SHP77 treated with DMSO at 0.1 percent for 48 hours (cell line): ENCODE measurements around the gene PRM3.

Source experiments
- DNase-seq: peaks from one replicate; lab custom pipeline; 2025; lab: John Stamatoyannopoulos, UW

Gene PRM3

GRCh38 chr16:11280616-11281522 lies 7.4 kb upstream of the PRM3 start, which contains the start of gene PRM1:
TSS of gene PRM1 (minus strand) at chr16:11281330. CDS start at chr16:11281238, 92 bp downstream.
- DNase-seq, result no peak

DNA sequence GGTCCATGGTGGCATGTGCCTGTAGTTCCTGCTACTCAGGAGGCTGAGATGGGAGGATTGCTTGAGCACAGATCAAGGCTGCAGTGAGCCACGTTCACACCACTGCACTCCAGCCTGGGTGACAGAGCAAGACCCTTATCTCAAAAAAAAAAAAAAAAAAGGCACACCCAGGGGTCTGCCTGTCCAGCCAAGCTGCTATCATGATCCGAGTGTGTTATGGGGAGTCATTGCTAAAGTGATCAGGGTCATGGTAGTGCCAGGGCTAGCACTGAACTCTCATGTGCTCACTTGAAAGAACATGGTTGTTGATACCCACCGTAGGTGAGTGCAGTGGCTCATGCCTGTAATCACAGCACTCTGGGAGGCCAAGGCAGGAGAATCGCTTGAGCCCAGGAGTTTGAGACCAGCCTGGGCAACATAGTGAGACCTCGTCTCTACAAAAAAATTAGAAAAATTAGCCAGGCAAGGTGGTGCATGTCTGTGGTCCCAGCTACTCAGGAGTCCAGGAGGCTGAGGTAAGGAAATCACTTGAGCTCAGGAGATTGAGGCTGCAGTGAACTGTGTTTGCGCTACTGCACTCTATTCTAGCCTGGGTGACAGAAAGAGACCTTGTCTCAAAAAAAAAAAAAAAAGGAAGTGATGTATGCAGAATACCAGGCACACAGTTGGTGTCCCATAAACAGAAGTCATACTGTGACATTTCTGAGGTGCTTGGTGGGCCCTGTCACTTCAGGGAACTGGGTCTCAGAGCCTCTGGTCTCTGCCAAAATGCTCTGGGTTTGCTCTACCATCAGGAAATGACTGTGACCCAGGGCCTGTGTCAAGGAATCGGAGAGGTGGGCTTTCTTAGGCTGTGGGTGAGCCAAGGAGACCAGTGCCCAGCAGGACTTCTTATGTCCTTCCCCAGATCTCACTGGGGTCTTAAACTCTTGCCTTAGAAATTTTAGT lies 5.5 kb upstream of the PRM3 start:
- no peak for DNase-seq

DNA sequence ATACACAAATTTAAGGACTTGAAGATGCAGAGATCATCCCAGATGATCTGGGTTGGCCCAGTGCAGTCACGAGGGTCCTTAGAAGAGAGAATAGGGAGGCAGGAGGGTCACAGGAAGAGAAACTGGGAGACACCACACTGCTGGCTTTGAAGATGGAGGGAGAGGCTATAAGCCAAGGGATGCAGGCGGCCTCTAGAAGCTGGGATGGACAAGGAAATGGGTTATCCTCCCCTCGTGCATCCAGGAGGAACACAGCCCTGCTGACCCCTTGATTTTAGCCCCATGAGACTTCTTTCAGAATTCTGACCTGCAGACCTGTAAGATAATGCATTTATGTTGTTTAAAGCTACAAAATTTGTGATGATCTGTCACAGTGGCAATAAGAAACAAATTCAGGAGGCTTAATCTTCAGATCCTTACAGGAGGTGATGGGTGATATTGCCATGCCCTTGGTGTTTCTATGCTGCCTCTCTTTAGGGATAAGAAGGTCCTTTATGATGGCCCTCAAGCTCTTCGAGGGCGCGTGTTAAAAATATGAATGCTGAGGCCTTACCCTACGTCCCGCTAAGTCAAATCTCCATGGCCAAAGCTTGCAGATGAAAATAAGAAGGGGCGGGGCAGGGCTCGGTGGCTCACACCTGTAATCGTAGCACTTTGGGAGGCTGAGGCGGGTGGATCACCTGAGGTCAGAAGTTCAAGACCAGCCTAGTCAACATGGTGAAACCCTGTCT lies 4.3 kb upstream of the PRM3 start:
- DNase-seq, result no peak

DNA sequence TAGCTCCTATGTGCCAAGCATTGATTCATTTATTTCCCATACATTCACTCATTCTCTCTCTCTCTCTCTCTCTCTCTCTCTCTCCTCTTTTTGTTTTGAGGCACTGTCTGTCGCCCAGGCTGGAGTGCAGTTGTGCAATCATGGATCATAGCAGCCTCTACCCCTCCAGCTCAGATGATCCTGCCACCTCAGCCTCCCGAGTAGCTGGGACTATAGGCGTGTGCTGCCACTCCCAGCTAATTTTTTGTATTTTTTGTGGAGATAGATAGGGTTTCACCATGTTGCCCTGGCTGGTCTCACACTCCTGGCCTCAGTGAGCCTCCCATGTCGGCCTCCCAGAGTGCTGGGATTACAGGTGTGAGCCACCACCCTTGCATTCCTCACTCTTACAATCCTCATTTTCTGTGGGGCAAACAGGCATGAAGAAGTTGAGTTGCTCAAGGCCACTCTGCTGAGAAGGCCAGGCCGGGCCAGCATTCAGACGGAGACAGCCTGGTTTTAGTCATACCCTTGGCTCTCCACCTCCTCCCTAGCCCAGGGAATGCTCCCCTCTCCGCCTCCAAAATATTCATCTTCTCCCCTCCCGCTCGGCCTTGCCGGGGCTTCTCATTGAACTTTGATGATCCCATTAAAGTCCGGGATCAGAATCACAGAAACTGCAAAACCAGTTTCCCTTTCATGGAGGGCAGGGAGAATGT lies 3.6 kb upstream of the PRM3 start:
- no peak for DNase-seq

GRCh38 chr16:11276143-11276895 lies 2.9 kb upstream of the PRM3 start, which contains the start of gene PRM2:
TSS of gene PRM2 (minus strand) at chr16:11276480. CDS start at chr16:11276370, 110 bp downstream.
- DNase-seq, result no peak

DNA sequence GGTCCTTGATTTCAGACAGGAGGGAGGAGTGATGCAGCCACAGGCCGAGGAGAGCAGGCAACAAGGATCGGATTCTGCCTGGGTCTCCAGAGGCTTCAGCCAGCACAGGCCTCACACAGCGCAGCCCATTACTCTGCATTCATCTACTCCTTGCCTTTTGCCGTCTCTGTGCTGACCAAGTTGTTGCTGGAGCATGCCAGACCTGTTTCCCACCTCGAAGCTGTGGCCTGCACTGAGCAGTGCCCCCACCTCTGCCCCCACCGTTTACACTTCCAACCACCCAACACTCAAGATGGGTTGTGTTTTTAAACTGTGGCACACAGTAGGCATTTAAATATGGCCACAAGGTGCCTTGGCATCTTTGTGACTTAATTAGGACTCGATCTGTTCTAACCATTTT lies 1.5 kb upstream of the PRM3 start:
- no peak for DNase-seq

- no peak for DNase-seq
Measured at GRCh38 chr16:11273721-11274324, 394 bp upstream of the PRM3 start.

GRCh38 chr16:11272484-11272883 lies 945 bp downstream of the PRM3 start:
- no peak for DNase-seq

GRCh38 chr16:11271610-11272009 lies 1.8 kb downstream of the PRM3 start:
- no peak for DNase-seq

DNA sequence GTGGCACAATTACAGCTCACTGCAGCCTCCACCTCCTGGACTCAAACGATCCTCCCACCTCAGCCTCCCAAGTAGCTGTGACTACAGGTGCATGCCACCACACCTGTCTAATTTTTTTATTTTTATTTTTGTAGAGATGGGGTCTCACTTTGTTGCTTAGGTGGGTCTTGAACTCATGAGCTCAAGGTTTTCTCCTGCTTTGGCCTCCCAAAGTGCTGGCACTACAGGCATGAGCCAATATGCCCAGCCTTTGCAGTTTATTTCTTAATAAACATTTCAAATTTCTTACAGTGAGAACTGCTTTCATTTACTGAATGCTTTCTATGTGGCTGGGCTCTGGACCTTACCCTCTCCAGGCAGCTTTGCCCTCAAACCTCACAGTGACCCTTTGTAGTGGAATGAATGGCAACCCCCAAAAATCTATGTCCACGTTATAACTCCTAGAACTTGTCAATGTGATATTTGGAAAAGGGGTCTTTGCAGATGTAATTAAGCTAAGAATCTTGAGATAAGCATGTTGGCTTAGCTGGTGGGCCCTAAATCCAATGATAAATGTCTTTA lies 2.7 kb downstream of the PRM3 start:
- DNase-seq, result no peak

- DNase-seq, result no peak
Measured at GRCh38 chr16:11268921-11269375, 4.5 kb downstream of the PRM3 start, which contains the start of gene TNP2. TSS of gene TNP2 (minus strand) at chr16:11269325. CDS start at chr16:11269262, 63 bp downstream.

DNA sequence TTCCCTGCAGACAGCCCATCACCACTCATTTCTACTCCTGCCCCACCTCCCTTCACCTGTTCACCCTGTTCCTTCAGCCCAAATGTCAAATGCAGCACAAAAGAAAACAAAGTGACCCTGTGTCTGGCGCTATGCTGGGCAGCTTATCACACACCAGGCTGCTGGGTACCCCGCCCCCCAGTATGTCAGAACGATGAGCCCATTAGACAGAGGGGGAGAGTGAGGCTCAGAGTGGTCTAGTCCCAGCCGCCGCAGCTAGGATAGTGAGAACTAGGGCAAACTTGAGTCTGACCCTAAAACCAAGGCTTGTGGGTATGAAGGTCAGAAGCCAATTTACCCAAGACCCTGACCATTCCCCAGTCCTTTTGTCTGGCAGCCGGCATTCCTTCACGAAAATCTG lies 8.3 kb downstream of the PRM3 start:
- no peak for DNase-seq

- DNase-seq, result no peak
Measured at GRCh38 chr16:11264155-11264832, 9.1 kb downstream of the PRM3 start.

DNA sequence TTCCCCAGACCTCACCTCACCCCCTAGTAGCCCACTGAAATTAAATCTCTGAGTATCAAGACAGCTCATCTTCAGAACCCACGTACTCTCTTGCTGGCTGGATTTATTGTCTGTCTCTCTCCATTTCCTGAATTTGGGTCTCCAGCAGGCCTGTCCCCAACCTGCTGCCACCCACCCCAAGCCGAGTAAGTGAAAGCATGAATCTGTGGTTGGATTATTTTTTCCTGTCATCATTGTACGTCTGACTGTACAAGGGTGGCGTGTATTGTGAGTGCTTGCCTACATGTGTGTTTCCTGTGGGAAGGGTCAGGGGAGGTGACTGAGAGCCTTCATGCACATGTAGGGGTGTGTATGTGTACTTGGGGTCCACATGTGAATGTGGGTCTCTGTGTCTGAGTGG lies 9.7 kb downstream of the PRM3 start:
- DNase-seq, result no peak

- no peak for DNase-seq
Measured at GRCh38 chr16:11262915-11263314, 10.5 kb downstream of the PRM3 start.

GRCh38 chr16:11260596-11260966 lies 12.8 kb downstream of the PRM3 start:
- no peak for DNase-seq

DNA sequence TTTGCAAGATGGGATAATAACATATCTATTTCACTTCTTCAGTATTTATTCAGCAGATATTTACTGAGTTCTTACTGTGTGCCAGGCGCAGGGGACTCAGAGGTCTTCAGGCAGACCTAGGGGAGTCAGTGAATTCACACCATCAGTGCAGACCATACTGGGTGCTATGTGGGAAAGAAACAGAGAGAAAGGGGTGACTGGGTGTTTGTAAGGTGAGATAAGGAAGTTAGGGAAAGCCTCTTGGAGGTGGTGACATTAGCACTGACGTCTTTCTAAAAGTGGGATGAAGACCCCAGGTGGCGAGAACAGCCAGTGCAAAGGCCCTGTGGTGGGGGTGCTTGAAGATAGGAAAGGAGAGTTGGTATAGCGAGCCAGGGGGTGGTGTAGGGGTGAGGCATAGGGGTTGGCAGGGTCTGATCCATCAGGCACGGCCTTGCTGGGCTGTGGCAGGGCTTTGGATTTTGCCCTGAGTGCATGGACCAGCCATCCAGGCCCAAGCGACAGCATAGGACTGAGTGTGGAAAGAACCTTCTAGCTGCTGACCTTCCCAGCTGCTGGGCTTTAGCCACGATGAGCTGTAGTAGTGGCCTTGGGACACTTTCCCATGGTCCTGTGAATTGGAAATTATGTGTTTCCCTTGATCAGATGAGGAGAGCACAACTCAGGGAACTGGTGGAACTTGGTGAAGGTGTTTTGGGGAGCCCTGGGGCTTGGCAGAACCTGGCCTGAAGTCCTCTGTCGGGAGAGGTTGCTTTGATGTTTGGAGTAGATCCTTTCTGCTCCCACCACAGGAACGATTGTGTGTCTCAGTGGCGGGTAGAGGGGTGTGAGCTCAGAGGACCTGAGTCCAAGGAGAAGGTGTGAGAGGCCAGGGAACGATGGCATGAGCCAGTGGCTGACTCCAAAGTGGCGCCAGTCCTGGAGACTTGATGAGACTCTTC lies 13.5 kb downstream of the PRM3 start:
- no peak for DNase-seq
